GM12891 (cell line): Measurements from ENCODE around the gene BST2.

Source experiments
- DNase-seq: peaks from one replicate; pipeline ENCODE4 v3.0.0; 2011; ENCODE audit warnings: low spot score; ENCODE audit not compliant: insufficient read length
- FAIRE-seq: peaks from 2 replicates; lab custom pipeline; 2011; peaks lifted over from hg19 to GRCh38; lab: Jason Lieb, UNC
- PAX5 ChIP-seq: IDR thresholded peaks from 2 replicates; pipeline ENCODE4 v1.6.1; 2011; ENCODE audit warnings: low read length, moderate library complexity, mild to moderate bottlenecking; ENCODE audit not compliant: insufficient read depth, severe bottlenecking
- POLR2A ChIP-seq: IDR thresholded peaks from 2 replicates; pipeline ENCODE4 v1.6.1; 2011; ENCODE audit warnings: low read depth, low read length, control low read depth
- POLR2AphosphoS5 ChIP-seq: IDR thresholded peaks from 2 replicates; pipeline ENCODE4 v1.6.1; 2011; ENCODE audit warnings: low read depth, low read length, control low read depth
- POU2F2 ChIP-seq: IDR thresholded peaks from 2 replicates; pipeline ENCODE4 v1.6.1; 2011; ENCODE audit warnings: low read depth, mild to moderate bottlenecking, control low read depth, low read length, moderate library complexity
- SPI1 ChIP-seq: IDR thresholded peaks from 2 replicates; pipeline ENCODE4 v1.6.1; 2011; ENCODE audit warnings: low read depth, low read length, control low read depth
- TAF1 ChIP-seq: IDR thresholded peaks from 2 replicates; pipeline ENCODE4 v1.6.1; 2011; ENCODE audit warnings: low read depth, low read length, control low read depth

The BST2 gene

DNA sequence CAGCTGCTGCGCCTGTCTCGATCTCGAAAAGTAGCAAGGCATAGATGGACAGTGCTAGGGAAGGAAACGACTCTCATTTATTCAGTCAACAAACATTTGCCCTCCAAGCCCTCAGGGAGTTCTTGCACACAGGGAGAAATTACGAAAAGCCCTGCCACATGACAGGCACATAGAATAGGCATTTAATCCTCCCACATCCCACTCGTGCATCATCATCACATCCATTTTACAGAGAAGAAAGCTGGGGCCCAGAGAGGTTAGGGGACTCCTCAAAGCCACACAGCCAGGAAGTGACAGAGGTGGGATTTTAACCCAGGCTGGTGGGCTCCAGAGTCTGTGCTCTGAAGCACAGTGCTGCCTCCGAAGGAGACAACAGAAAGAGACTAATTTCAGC is 31.4 kb upstream of the BST2 start:
- FAIRE-seq = no peak
- no peak for DNase-seq
- TF ChIP-seq TAF1 (no peak), PAX5 (no peak), POLR2A (no peak), SPI1 (no peak), POU2F2 (no peak), POLR2AphosphoS5 (no peak)

DNA sequence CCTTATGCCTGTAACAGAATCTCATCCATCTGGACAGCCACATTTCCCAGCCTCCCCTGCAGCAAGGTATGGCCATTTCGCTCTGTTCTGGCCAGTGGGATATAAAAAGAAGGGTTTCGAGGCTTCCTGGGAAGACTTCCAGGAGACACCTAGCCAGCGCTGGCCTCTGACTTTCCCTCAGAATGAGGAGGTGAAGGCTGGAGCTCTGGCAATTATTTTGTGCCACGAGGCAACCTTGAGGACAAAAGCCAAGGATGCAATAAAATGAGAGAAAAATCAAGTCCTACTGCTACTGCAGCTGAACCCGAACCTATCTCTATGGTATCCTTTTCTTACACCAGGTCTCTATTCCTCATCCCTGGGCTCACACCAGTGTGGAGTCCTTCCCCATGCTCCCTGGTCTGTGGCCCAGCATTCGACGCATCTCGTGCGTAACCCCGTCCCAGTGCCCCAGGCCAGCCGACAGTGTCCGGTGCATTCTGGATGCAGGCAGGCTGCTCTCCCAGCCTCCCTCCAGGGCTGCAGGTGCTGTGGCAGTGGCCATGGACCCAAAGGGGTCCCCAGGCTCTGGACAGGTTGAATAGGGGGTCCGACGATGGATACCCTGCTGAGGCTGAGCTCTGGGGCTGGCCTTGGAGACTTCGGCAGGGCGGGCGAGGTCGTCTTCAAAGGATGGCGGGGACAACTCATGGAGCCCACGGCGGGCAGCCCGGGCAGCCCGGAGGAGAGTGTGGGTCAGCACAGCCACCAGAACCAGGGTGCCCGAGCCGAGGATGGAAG is 30.9 kb upstream of the BST2 start:
- FAIRE-seq (no peak), DNase-seq (no peak)
- TF ChIP-seq POLR2A = no peak
- TF ChIP-seq POU2F2 = no peak
- no peak for TF ChIP-seq TAF1
- TF ChIP-seq SPI1 = no peak
- no peak for TF ChIP-seq PAX5
- no peak for TF ChIP-seq POLR2AphosphoS5

DNA sequence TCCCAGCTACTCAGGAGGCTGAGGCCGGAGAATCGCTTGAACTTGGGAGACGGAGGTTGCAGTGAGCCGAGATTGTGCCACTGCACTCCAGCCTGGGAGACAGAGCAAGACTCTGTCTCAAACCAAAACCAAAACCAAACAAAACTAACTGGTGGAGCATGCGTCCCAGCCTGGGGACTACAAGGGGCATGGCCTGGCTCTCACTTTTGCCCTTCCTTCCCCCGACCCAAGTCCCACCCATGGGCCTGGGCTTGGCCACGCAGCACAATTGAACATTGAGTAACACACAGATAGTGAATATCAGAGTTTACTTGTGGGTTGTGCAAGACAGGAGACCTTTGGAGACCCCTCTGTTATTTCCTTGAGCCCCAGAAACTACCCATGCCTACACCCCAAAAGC is 29.8 kb upstream of the BST2 start:
- DNase-seq (no peak), FAIRE-seq (no peak)
- no peak for TF ChIP-seq POLR2AphosphoS5
- no peak for TF ChIP-seq PAX5
- no peak for TF ChIP-seq SPI1
- no peak for TF ChIP-seq TAF1
- no peak for TF ChIP-seq POU2F2
- no peak for TF ChIP-seq POLR2A

DNA sequence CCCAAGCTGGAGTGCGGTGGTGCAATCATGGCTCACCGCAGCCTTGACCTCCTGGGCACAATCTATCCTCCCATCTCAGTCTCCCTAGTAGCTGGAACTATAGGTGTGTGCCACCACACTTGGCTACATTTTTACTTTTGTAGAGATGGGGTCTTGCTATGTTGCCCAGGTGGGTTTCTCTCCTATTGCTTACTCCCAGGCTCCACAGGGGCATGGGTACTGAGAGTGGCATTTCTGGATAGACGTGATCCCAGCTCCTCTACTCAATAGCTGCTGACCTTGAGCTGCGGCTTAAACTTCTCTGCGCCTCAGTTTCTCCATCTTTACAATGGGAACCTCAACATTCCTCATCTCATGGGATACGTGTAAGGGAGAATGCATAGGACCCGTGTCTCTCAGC is 26.0 kb upstream of the BST2 start:
- no peak for TF ChIP-seq TAF1
- no peak for TF ChIP-seq POLR2A
- TF ChIP-seq PAX5 = no peak
- TF ChIP-seq POLR2AphosphoS5 = no peak
- no peak for TF ChIP-seq SPI1
- TF ChIP-seq POU2F2 = no peak
- no peak for FAIRE-seq
- no peak for DNase-seq

DNA sequence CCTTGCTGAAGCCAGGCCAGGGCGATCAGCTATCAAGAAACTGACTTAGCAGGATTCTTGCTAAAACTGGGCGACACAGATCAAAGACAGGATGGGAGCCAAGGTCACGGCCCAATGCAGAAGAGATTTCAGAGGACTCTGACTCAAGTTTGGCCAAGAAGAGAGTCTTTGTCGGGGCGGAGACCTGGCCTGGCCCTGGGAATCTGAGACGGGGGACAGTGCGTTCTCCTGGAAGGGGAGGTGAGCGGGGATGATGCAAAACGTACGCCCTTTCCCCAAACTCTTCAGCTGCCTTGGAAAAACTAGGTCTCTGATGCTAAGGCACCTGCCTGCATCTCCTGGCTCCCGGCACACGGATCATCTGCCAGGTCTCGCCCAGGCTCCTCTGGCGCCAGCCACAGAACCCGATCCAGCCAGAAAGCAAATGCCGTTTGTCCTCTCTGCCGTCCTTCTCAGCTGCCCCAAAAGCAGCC is 24.2 kb upstream of the BST2 start:
- no peak for FAIRE-seq
- no peak for DNase-seq
- TF ChIP-seq POLR2A (no peak), TAF1 (no peak), PAX5 (no peak), POLR2AphosphoS5 (no peak), SPI1 (no peak), POU2F2 (no peak)

DNA sequence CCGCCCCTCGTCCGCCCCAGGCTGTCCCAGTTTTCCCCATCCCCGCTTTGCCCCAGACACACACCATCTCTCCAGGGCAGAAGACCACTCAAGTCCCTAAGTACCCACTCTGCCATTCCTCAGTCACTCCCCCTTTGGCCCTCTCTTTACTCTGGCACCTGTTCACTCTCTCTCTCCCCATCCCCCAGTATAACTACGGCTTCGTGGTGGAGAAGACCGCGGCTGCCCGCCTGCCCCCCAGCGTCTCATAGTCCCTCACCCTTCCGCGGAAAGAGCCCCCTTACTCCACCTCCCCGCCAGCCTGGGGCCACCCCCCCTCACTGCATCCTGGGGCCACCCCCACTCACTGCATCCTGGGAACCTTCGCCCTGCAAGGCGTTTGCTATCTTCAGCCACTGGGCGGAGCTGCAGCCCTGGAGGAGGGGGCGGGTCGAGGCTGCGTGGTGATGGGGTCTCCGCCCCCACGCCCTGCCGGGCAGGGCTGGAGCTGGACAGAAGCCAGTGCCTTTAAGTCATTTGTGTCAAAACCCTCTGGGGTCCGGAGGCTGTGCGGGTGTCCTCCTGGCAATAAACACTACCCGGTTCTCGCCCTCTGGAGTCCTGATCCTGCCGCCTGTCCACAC is 19.4 kb upstream of the BST2 start:
- FAIRE-seq = peak; percentile 90
- DNase-seq = peak; percentile 59
- no peak for TF ChIP-seq POU2F2
- no peak for TF ChIP-seq POLR2A
- TF ChIP-seq TAF1 = no peak
- no peak for TF ChIP-seq SPI1
- TF ChIP-seq POLR2AphosphoS5 = no peak
- TF ChIP-seq PAX5 = no peak

DNA sequence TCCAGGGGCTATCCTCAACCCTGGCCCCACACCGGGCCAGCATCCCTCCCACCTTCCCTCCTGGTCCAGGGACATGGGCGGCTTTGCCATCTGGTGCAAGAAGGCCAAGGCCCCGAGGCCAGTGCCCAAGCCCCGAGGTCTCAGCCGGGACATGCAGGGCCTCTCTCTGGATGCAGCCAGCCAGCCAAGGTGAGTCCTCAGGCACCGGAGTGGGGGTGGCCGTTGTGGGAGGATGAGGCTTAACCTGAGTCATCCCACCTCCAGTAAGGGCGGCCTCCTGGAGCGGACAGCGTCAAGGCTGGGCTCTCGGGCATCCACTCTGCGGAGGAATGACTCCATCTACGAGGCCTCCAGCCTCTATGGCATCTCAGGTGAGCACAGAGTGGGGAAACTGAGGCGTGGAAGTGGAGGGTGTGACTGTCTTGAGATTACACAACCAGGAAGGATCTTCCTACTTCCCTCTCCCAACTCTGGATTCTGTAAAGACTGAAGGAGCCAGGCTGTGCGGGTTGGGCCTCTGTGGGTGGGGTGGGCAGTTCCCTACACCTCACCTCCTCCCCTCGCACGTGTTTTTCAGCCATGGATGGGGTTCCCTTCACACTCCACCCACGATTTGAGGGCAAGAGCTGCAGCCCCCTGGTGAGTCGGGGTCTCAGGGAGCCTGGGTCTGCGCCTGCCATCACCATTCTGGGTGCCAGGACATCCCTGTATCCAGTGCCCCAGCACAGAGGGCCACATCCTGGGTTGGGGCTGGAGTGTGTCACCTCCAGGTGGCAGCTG is 18.2 kb upstream of the BST2 start:
- FAIRE-seq (no peak), DNase-seq (no peak)

DNA sequence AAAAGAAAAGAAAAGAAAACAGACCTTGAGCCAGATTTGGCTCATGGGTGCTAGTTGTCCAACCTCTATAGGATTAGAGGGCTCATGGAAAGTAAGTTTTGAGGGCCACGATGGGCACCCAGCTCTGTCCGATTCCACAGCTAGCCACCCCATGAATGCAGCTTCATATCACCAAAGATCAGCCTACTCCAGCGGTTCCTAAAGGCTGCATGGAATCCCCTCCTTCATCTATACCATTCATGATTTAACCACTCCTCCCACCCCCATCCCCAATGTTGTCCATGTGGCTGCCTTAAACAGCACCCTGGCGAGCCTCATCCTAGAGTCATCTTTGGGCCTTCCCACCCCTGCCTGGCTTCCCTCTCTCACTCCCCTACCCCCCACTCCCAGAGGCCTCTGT is 16.5 kb upstream of the BST2 start:
- TF ChIP-seq POU2F2 (no peak), POLR2A (no peak), SPI1 (no peak), PAX5 (no peak), TAF1 (no peak), POLR2AphosphoS5 (no peak)
- no peak for DNase-seq
- no peak for FAIRE-seq

More for the DNA sequence above, 18.2 kb upstream of the BST2 start:
- no peak for TF ChIP-seq POU2F2

DNA sequence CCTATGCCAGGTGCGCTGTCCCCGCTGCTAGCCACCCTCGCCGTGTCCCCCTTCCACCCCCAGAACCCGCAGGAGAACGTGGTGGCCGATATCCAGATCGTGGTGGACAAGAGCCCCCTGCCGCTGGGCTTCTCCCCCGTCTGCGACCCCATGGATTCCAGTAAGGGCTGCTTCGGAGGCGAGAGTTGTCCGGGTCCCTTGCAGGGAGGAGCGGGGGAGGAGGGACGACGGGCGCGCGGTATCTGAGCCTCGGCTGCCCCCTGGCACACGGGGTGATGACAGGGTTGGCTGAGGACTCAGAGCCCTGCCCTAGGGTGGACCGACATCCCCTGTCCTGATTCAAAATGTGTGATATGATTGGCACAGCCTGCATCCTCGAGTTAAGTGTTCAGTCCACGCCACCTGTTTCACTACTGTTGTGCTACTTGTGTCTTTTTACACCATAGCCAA is 15.1 kb upstream of the BST2 start:
- FAIRE-seq (peak; percentile 78), DNase-seq (no peak)
- TF ChIP-seq POLR2AphosphoS5 = no peak
- TF ChIP-seq SPI1 = no peak
- TF ChIP-seq POU2F2 = no peak
- TF ChIP-seq POLR2A = no peak
- no peak for TF ChIP-seq TAF1
- no peak for TF ChIP-seq PAX5

DNA sequence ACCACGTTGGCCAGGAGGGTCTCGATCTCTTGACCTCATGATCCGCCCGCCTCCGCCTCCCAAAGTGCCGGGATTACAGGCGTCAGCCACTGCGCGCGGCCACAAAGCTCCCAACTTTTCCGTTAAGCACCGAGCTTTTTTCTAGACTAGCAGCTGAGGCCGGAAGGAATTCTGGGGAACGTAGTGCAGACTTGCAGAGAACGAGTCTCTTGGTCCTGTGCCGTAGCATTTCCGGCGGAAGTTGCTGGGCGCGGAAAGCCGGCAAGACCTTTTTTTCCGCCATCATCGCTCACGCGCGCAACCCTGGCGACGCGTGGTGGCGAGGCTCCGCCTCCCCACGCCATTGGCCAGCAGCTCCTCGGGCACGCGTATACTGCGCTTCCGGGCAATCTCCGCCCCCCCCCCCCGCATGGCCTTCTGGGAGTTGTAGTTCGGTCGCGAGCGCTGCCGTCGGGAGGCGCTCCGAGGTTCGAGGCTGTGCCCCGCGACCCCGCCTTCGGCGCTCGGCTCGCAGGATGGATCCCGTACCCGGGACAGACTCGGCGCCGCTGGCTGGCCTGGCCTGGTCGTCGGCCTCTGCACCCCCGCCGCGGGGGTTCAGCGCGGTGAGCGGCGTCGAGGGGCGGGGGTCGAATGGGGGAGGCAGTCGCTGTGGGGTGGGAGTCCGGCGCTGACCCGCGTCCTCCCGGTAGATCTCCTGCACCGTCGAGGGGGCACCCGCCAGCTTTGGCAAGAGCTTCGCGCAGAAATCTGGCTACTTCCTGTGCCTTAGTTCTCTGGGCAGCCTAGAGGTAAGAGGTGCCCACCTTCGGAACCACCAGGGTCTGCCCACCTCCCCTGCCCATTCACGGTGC is 14.4 kb upstream of the BST2 start, which contains the start of gene MVB12A:
Gene MVB12A, plus strand, starts transcription at position 427 of the 854 bp plus-strand sequence. Its CDS starts 89 bp downstream, at position 516.
- DNase-seq (peak; percentile 99), FAIRE-seq (peak; percentile 100)
- TF ChIP-seq POLR2A (0 out of 2 replicates have a peak, but pooled peaks have one; percentile 36), PAX5 (no peak), POU2F2 (peak; percentile 23; the same call in 1 of the 2 replicates), POLR2AphosphoS5 (no peak), SPI1 (no peak), TAF1 (no peak)
